H54 (cell line): ENCODE data around the gene ONECUT2.
"Not testable (repeated sequence)": the region's sequence is repeated elsewhere in the genome, so short reads cannot be mapped to it uniquely, and the experiment has no call there.

Experiments used
- DNase-seq: peaks from one replicate; pipeline ENCODE4 v3.0.0; 2011; ENCODE audit warnings: low spot score, mixed read lengths; ENCODE audit not compliant: insufficient read length
- FAIRE-seq: peaks from 3 replicates; lab custom pipeline; 2011; peaks lifted over from hg19 to GRCh38; lab: Jason Lieb, UNC
- POLR2A ChIP-seq: IDR thresholded peaks from 2 replicates; pipeline ENCODE4 v1.6.1; 2011; ENCODE audit warnings: low read depth, mild to moderate bottlenecking, low read length

ONECUT2 gene

GRCh38 chr18:57434536-57435494 lies at the start of gene ONECUT2:
Gene ONECUT2, plus strand, starts transcription at chr18:57435374. Its CDS starts 343 bp downstream, at chr18:57435717.
- TF ChIP-seq POLR2A, result peak; percentile 34; the same call in 1 of the 2 replicates
- FAIRE-seq, result no peak
- peak; percentile 99 for DNase-seq

- FAIRE-seq, result no peak
- no peak for DNase-seq
- no peak for TF ChIP-seq POLR2A
Observed at GRCh38 chr18:57389271-57389670, 45.9 kb upstream of the ONECUT2 start.

DNA sequence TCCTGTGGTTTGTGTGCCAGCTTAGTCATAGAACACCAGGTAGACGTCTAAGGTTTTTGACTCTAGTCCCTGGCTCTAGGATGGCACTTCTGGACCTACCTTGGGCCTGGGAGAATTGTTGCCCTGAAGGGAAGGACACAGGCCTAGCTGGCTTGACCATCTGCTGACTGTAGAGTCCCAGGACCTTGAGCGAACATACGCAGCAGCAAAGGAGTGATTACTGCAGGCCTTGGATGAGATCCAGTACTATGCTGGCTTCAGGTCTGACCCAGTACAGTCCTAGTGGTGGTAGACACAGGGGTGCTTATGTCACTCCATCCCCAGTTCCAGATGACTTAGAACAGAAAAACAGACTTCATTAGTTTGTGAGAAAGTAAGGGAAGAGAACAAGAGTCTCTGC lies 45.1 kb upstream of the ONECUT2 start:
- TF ChIP-seq POLR2A, result no peak
- FAIRE-seq, result no peak
- no peak for DNase-seq

GRCh38 chr18:57394749-57395148 lies 40.4 kb upstream of the ONECUT2 start:
- FAIRE-seq, result not testable (repeated sequence)

GRCh38 chr18:57396831-57397230 lies 38.3 kb upstream of the ONECUT2 start:
- not testable (repeated sequence) for FAIRE-seq, DNase-seq

More at GRCh38 chr18:57394749-57395148, 40.4 kb upstream of the ONECUT2 start:
- DNase-seq, result not testable (repeated sequence)

DNA sequence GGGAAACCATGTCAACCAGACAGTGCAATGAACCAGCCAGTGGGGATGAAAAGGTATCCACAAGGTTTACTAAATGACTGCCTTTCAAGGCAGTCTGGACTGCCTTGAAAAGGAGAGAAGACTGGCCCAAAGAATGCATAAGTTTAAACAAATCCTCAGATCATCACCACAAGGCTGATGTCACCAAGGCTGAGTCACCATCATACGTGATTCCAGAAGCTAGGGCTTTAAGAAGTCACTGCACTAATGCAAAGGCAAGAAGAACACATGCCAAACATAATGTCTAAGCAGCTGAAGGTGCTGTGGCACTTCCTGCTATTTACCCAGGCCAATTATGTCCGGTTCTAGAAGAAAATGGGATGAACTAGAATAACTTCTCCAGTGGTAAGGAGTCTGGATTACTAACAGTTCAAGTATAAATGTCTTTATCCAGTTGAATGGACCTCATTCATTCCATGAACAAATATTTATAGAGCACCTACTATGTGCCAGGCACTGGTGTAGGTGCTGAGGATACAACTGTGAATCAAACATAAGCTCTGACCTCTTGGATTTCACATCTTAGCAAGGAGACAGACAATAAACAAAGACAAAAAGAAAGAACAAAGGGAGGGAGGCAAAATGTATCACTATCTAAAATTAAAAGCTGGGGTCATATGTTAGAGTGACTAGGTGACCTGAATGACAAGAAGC lies 37.6 kb upstream of the ONECUT2 start:
- peak; percentile 15 for FAIRE-seq
- no peak for DNase-seq
- no peak for TF ChIP-seq POLR2A

- TF ChIP-seq POLR2A, result no peak
- no peak for FAIRE-seq
- DNase-seq, result no peak
Observed at GRCh38 chr18:57404345-57404744, 30.8 kb upstream of the ONECUT2 start.

DNA sequence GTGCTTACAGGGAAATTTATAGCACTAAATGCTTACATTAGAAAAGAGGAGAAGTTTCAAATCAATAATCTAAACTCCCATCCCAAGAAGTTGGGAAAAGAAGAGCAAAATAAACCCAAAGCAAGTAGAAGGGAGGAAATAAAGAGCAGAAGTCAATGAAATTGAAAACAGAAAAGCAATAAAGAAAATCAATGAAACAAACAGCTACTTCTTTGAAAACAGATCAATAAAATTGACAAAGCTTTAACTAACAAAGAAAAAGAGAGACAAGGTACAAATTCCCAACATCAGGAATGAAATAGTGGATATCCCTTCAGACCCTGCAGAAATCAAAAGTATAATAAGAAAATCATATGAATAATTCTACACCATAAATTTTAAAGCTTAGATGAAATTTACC lies 25.5 kb upstream of the ONECUT2 start:
- TF ChIP-seq POLR2A, result no peak
- DNase-seq (no peak), FAIRE-seq (no peak)

GRCh38 chr18:57410749-57411148 lies 24.4 kb upstream of the ONECUT2 start:
- DNase-seq, result no peak
- no peak for FAIRE-seq
- TF ChIP-seq POLR2A, result no peak

GRCh38 chr18:57416542-57416941 lies 18.6 kb upstream of the ONECUT2 start:
- FAIRE-seq (no peak), DNase-seq (no peak)
- no peak for TF ChIP-seq POLR2A

DNA sequence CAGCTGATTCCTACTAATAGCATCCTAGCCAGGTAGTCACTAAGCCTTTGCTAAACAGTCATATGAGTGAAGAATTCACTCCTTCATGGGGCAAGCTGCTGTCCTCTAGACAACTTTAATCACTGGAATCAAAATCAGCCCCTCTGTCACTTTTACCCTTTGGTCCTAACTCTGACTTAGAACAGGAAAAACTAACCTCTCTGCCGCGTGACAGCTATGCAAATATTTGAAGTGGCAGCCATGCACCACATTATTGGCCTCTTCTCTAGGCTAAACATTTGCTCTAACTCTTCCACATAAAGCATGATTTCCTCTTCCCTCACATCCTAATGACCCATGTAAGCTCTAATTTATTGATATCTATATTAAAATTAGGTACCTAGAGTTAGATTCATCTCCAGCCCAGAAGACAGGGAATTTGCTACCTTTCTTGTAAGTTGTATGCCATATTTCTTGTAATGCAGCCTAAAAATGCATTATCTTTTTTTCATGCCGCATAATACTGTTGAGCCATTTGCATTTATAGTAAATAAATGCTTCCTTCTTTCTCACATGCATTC lies 12.8 kb upstream of the ONECUT2 start:
- TF ChIP-seq POLR2A, result no peak
- DNase-seq (no peak), FAIRE-seq (no peak)

- FAIRE-seq (no peak), DNase-seq (no peak)
- TF ChIP-seq POLR2A, result no peak
Observed at GRCh38 chr18:57423821-57424220, 11.4 kb upstream of the ONECUT2 start.

DNA sequence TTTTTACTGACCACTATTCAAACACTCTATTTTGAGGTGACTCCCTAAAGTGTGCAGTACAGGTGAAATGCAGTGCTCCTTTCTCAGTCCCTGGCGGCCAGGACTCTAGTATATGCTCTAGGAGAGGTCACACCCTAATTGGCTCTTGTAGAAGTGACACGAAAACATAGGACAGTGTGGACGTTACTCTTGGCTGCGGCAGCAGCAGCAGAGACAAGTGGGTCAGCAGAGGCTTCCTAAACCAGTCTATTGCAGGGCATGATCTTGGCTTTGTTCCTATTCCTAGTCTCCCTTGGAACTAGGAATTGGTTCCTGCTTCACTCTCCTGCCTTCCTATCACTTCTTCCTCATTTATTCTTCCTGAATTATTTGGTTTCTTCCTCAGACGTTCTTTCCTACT lies 10.1 kb upstream of the ONECUT2 start:
- FAIRE-seq (no peak), DNase-seq (no peak)
- TF ChIP-seq POLR2A, result no peak

- no peak for DNase-seq
- TF ChIP-seq POLR2A, result no peak
- FAIRE-seq, result no peak
Observed at GRCh38 chr18:57426187-57426586, 9.0 kb upstream of the ONECUT2 start.
